Activated T-helper 1 cell treated with Interleukin-2 at 50 U/mL for 16 hours (primary cell): ENCODE data around the gene TMEM185A.
"Not testable (repeated sequence)": the region's sequence is repeated elsewhere in the genome, so short reads cannot be mapped to it uniquely, and the experiment has no call there.

Experiments used
- DNase-seq: peaks from one replicate; pipeline ENCODE4 v3.0.0-alpha.2; 2020; ENCODE audit warnings: low read depth

The TMEM185A gene

DNA sequence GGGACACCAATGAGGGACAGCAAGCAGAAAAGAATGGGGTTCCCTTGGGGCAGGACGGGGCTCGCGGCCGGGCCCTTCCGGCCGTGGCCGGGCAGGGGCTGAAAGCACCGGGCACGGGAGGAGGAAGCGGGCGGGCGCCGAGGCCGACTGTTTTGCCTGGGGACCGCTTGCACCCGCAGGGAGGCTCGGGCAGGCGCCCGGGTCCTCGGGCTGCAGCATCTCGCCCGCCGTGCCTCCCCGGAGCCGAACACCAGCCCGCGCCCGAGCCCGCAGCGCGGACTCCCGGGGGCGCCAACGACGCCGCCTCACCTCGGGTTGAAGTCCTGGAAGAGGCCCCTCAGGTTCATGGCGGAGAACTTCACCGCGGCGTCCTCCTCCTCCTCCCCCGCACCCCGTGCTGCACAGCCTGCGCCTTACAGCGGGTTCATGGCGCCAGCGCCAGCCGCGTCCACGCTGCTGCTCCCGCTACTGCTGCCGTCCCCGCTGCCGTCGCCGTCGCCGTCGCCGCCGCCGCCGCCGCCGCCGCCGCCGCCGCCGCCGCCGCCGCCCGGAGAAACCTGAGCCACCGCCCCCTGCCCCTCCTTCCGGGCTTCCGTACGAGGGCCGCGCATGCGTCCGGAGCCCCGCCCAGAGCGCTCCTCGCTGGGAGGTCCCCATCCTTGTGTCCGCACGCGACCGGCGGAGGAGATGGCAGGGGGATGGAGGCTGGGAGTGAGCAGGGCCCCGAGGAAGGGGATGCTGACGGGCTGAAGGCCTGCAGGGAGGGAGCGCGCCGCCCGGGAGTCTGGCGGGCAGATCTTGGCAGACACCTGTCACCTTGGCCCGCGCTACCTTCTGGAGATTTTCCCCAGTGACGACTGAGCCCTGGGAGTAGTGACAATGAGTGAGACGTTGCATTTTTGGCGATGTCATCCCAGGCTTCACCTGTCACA, at the start of gene TMEM185A:
TSS of gene TMEM185A (minus strand) at position 559 of the 932 bp plus-strand sequence. CDS start at position 347, 212 bp downstream.
- DNase-seq = peak; percentile 60

DNA sequence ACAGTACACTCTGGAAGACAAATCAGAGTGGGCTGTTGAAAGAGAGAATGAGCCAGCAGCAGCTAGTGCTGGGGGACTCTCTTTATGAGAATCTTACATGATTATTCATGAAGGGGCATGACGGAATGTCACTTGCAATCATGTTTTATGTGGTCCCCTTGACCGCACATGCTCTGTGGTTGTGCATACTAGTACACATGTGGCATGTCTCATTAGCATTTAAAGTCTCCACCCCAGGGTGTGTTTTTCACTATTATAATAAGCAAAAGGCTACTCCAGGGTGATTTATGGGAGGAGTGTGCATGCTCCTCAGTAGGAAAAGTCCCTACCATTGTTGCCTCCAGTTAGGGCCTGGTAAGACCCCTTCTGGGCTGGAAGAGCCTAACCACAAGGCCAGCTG, 49.6 kb upstream of the TMEM185A start:
- DNase-seq = no peak

DNA sequence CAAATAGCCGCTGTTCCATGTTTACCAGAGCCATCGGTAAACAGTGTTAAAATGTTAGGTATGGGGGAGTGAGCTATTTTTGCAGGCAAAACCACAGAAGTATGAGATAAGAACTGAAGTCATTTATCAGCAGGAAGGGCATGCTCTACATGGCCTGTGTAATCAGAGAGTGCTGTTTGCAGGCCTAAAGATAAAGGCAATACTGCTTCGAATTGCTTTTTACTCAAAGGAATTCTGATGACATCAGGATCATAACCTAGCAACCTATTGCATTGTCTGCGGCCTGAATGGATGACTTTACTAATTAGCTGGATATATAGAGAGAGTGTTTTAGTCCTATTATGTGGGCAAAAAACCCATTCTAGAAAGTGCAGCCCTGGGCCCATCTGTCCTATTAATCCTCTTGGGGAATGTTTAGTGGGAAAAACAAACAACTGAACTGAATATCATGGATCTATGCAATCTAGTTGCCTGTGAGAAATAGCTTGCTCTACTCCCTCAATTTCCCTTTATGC, 47.6 kb upstream of the TMEM185A start:
- DNase-seq = not testable (repeated sequence)

DNA sequence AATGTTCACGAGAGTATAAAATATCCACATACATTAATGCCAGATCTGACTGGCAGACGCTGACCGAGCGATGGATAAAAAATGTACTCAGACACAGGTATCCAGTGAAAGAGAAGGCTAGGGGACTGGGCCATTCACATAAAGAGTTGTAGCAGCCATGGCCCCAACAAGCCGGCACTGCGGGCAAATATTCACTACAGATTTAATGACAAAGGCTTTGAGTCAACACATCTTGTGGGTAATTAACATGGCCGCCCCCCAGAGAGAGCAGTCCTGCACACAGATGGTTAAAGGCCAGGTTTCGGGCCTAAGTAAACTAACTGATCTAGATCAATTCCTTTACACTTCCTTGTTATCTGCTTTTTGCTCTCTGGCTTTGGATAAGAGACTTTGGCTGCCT, 44.0 kb upstream of the TMEM185A start:
- DNase-seq = not testable (repeated sequence)

DNA sequence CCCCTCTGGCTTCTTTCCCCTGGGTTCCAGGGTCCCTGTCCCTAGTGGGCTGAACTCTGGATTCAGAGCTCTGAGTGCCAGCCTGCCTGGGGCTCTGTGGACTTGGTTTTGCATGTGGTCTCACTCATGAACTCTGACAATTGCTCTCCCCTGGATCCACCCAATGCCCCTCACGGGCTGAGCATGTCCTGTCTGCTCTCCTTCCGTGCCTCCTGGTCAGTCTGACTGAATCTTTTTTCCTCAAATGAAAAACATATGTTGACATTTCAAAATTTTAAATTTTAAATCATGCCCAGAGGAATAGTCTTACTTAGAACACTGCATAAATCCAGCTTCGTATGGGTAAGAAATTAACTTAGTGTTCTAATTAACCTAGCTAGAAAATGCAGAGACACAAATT, 43.5 kb upstream of the TMEM185A start:
- not testable (repeated sequence) for DNase-seq

DNA sequence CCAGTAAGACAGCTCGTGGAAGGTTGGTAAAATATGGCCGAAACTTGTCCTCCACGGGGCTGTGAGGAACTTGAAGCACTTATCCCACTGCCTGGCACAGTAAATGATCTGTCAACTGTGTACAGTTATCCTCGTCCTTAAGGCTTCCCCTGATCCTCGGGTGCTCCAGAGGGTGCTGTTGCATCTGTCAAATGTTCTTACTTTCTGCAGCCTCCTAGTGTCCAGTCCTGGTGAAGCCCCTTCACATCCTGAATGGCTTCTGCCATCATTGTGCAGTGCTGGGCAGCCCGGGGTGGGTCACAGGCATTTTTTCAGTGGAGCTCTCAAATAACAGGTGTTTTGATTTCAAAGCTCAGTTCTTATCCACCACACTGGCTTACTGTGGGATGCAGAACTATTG, 29.0 kb upstream of the TMEM185A start:
- DNase-seq = not testable (repeated sequence)

DNA sequence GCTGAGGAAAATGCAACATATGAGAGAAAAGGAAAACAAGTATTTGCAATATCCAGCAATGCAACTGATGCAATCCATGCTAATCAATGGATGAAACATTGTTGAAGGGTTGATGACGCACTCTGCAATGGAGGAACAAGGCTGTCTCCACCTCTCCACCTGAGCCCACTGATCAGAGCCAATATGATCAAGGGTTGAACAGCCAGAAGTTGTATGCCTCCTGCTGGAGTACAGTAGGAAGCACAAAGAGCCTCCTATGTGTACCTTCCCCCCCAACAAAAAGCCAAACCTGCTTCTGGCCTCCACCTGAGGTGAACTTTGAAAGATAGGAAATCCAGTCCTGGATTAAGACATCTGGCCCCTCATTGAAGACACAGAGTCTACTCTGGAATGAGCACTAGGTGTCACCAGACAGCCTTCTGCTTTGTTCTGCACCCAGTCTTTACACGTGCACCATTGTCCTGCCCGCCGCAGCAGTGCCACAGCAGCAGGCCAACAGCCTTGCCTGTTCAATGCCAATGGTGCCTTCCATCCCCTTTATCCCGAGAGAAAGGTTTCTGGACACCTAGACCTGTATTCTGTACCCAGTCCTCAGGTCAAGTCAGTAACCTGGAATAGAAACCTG, 24.8 kb upstream of the TMEM185A start:
- DNase-seq = not testable (repeated sequence)

DNA sequence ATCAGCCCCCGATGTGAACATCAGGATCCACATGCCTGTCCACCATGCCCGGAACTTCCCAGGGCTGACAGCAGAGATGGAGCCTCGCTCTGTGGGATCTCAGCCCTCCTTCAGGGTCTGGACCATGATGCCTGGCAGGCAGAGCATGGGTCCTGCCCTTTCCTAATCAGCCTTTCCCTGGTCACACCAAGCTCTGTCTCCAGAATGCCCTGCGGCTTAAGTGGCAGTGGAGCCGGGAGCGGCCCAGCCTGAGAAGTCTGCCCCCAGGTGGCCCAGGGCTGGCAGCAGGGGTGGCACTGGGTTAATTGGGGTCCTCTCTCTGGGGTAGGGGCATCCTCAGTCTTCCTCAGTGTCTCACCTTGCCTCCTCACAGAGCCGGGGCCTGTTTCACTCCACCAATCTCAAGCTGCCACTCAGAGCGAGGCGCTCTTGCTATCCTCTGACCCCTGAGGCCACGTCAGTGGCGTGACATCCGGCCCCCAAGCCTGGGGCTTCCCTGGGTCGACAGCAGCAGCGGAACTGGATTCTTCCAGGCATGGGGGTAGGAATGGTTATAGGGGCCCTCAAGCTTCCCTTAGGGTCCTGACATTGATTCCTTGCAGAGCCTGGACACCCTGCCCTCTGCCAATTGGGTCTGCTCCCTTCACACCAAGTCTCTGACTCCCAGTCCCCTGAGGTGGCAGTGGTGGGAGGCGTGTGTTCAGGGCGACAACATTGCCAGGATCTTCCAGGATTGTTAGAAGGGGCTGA, 20.8 kb upstream of the TMEM185A start:
- DNase-seq = no peak

DNA sequence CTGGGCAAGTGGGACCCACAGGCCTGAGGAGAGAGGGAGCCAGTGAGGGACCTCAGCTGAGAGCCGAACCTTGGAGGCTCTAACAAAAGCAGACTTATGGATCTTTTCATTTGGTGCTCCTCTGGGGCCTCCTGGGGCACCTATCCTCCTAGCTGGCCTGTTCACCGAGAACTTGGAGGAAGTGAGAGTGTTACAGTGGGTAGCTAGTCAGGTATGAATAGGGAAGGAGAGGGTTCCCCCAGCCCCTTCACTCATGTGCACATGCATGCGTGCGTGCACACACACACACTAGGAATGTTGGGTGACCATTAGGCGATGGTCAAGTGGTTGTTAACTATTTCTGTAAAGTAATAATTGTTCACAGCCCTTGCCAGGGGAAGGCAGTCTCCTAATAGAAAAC, 18.6 kb upstream of the TMEM185A start:
- no peak for DNase-seq

DNA sequence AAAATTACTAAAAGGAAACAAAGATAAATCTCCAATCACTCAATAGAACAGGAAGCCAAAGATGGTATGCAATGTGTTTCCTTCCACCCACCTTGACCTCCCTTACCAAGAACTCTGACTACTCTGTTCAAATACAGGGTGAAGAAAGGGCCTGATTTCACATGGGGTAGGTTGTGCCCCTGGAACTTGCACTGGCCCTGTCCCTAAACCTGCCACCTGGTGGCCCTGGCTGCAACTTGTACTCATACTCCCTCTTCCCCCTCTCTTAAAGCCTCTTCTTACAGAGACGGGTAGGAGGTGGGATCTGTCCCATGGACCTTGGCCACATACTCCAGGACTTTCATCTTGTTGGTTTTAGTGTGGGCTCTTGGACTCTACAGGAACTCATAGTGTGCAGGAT, 17.3 kb upstream of the TMEM185A start:
- DNase-seq = no peak

DNA sequence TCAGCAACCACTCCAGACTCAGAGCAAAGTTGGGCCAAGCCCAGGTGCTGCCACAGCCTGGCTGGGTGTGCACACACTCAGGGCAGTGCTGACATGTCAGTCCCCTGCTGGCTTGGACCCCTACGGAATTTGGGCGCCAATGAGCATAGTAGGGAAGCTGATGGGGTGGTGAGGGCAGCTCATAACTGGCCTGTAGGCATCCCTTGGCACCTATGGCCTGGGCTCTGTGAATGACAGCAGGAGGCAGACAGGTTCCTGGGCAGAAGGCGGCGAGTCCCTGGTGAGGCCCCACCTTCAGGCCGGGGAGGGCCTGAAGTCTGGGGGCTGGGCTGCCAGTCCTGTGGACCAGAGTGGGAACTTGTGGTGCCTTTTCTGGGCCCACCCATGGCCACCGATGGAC, 15.9 kb upstream of the TMEM185A start:
- no peak for DNase-seq

DNA sequence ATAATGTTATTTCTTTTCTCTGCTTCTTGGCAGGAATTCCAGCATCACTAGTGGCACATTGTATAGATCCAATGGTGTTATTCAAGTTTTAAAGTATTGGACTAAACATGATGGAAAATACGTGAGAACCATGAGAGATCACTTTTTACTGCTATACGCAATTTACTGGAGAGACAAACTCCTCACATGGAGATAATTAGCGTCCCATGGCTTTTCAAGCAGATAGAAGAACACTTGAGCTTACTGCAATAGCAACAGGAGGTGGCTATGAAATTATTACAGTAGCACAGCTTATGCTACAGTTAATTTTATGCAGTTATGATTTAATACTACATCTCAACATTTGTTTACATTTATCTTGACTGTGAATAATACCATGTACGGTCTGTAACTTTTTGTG, 11.9 kb upstream of the TMEM185A start:
- DNase-seq = no peak

DNA sequence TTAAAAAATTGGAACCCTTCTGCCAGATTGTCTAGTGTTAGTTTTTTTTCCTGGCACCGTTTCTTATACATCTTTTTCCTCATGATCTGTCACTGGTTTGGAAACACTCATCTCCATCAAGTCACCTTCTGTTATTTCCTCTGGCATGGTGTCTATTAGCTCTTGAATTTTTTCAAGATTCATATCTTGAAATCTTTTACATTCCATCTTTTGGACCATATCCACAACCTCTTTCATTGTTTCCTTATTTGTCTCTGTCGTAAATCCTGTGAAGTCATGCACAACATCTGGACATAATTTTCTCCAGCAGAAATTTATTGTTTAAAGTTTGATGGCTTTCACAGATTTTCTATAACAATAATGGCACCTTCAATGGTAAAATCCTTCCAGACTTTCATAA, 10.2 kb upstream of the TMEM185A start:
- DNase-seq = no peak

DNA sequence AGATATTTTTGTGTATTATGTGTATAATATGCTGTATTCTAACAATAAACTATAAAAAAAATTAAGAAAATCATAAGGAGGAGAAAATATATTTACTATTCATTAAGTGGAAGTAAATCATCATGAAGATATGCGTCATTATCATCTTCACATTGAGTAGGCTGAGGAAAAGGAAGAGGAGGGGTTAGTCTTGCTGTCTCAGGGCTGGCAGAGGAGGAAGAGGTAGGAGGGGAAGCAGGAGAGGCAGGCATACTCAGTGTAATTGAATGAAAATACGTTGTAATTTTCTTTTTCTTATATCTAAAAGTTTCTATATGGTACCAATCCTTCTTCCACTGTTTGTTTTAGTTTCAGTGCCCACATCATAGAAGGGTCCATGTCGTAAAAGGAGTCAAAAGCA, 9.8 kb upstream of the TMEM185A start:
- DNase-seq = no peak

DNA sequence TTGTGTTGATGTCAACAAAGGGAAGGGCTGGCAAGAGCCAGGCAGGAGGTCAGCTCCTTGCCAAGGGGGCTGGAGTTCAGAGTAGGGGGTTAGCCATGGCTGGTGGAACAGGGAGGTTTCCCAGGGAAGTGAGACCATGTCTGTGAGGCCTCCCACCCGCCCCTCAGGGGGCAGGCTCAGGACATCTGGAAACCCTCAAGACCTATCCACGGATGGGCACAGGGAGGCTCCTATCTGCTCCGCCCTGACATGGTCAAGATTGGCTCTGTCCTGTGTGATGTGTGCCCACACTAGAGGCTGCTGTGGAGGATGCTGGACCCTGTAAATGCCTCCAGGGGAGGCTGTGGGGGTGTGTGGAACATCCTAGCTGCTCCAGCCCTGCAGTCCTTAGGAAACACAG, 8.0 kb upstream of the TMEM185A start:
- DNase-seq = no peak

DNA sequence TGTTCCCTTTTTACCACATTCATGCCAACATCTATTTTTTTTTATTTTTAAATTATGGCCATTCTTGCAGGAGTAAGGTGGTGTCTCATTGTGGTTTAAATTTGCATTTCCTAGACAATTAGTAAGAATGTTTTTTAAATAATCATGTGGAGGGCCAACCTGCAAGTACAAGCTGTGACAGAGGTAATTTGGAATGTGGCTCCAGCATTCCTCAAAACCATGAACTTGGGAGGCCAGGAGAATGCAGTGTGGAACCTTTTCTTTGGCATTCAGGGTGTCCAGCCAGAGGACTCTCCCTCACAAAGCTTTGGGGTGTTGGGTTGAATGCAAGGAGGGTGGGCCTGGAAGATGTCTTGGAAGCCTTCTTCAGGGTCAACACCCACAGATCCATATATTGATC, 7.3 kb upstream of the TMEM185A start:
- no peak for DNase-seq

DNA sequence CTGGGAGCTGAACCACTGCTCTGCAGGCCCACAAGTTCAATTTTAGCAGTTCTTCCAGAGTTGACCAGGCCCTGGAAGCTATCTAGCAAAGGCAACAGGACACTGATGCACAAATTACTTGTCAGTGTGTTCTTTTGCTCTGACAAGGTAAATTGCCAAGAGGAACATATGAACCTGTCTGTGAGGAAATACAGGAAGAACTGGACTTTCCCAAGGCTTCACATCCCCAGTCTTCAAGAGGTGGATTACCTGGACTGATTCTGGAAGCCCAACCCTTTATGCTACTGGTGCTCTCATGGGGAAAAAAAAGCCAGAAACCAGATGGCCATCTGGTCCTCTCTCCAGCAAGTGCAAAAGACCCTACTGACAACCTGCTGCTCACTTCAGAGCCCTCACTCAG, 1.9 kb upstream of the TMEM185A start:
- DNase-seq = no peak

DNA sequence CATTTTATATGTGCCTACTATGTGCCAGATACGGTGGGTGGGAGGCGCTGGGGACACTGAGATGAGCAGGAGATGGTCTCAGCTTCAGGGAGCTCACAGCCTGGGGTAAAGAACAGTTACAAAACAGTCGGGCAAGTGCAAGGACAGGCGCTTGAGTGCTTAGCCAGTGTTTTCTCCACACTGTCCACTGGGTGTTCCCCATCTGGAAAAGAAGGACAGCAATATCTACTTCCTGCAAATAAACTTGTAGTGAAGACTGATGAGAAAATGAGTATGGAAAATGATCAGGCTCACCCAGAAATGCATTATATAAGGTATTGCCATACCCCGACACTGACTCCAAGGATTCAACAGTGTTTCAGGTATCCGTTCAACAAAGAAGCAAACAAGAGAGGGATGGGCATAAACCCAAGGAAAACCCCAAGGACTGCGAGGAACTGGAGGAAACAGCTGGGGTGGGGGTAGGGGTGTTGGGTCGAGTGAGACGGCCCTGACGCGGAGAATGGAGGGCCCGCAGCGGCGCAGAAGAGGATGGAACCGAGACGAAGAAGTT, 835 bp downstream of the TMEM185A start:
- DNase-seq = no peak

DNA sequence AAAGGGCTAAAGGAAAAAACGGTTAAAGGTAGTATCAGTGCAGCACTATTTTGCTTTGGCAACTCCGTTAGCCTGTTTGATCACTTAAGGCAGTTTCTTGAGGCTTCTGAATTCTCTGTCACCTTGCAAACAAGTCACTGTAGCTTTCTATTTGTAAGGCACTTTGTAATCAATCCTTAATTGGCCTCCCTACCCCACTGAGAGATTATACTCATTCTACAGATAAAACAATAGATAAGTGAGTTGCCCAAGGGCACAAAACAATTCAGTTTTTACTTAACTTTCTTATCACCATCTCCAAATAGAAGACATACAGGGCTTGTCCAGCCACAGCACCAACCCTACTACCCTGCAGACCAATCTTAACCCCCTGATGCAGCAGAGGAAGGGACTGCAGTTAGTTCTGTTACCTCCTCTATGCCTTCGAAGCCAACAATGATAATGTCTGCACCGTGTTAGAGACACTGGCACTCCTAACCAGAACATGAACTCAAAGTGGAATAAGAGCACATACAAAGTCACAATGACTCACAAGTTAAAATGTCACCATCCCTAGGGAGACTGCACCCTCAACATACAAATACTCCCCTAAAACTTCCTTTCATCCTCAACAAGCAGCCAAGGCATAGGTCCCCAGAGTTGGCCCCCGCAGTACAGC, 1.7 kb downstream of the TMEM185A start:
- DNase-seq = no peak

DNA sequence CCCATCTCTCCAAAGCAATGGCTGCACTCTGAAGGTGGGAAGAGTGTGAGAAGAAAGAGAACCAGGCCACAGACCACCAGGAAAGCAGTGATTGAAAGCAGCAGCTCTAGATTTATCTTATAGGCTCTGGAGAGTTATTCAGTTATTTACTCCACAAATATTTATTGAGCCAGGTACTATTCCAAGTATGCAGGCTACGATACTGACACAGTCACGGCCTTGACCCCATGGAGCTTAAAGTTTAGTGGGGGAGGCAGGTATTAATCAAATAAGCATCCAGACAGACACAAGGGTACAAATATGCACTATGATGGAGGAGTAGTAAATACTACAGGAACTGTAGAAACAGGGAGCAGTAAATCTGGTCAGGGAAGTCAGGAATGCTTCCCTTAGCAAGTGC, 2.8 kb downstream of the TMEM185A start:
- DNase-seq = no peak

DNA sequence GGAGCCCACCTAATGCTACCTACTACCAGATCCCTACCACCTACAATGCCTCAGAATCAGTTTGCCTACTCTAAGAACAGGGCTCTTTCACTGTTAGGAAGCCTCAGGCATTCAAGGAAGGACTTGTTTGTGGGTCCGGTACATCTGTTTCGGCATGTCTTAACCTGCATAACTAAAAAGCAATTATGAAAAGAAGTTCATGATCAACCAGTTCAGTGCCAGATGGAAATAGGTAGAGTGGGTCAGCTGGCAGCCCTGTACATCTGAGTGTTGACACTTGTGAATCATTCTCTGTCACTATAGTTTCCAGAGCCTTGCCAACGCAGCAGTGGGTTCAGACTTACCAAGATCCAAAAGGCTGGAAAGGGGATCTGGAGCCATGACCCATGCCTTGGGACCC, 3.3 kb downstream of the TMEM185A start:
- DNase-seq = no peak

DNA sequence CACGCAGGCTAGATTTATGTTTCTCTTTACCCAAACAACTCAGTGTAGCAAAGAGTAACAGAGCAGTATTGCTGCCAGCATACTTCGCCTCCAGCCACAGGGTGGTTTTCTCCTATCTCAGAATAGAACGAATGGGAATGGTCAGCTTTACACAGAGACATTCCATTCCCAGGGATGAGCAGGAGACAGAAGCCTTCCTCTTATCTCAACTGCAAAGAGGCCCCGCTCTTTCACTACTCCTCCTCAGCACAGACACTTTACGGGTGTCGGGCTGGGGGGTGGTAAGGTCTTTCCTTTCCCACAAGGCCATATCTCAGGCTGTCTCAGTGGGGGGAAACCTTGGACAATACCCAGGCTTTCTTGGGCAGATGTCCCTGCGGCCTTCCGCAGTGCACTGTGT, 4.8 kb downstream of the TMEM185A start:
- not testable (repeated sequence) for DNase-seq
